ENCODE data around the gene CEP72. TPM values are rescaled to one million over a fixed set of nuclear protein-coding genes. Genes with fewer than 3 reads are reported as not detected.

The CEP72 gene
- total and polyA plus RNA-seq, 10 of the 15 experiments (the other 5 are each of a cell fraction or from before 2014, with no cell fraction given) = 0.35 to 13.5 (median 8.3) TPM

GRCh38 chr5:673161-673830 lies 61.2 kb downstream of the CEP72 start:
- ChIA-PET POLR2A (no interaction called here), RAD21 (ENCODE audit: unreplicated experiment) (interaction anchor here (1.3 kb wide), 1 partner anchor 230 kb away, joined by 5 read pairs; no protein-coding TSS in a partner anchor), CTCF (interaction anchor here (0.8 kb wide), 1 partner anchor 467 kb away, joined by 4 read pairs; no protein-coding TSS in a partner anchor), SMC1A (ENCODE audit: uncharacterized antibody, unreplicated experiment) (no interaction called here)
- no peaks in the 10 kb centered on the region for H3K79me2 ChIP-seq (ENCODE audit: control insufficient read depth, insufficient read depth, low read length)
- no peak for ATAC-seq
- BruUV-seq (replicated peaks) = no TSS peak
- H3K4me2 ChIP-seq (ENCODE audit: control insufficient read depth, insufficient read depth) = no peak overlapping the region
- H3K27me3 ChIP-seq (replicated peaks in 1 of 2; ENCODE audit: control insufficient read depth in 2 of 2, insufficient read depth in 2 of 2, low read length in 1 of 2) = no peaks in the 10 kb centered on the region
- TF ChIP-seq RELB (IDR thresholded peaks at IDR 0.05; ENCODE audit: low read depth) (no peak), ATF3 (IDR thresholded peaks at IDR 0.05; ENCODE audit: borderline replicate concordance, extremely low read depth, low read depth, low read length) (no peak), SMC3 (IDR thresholded peaks at IDR 0.05; ENCODE audit: borderline replicate concordance, low read length) (no peak), ZBED1 (IDR thresholded peaks at IDR 0.05; ENCODE audit: borderline replicate concordance) (no peak), MLLT1 (IDR thresholded peaks at IDR 0.05) (no peak), ZBTB11 (CRISPR knock-in tag; IDR thresholded peaks at IDR 0.05) (no peak), POLR2A (IDR thresholded peaks at IDR 0.05; ENCODE audit: low read depth, low read length) (no peak), RB1 (IDR thresholded peaks at IDR 0.05; ENCODE audit: borderline replicate concordance) (no peak), RAD21 (IDR thresholded peaks at IDR 0.05; ENCODE audit: insufficient read depth, low read depth, low read length) (no peak)
- no peaks in the 10 kb centered on the region for H3K9me3 ChIP-seq (replicated peaks; ENCODE audit: control insufficient read depth, insufficient read depth, low read length)
- no peak overlapping the region for H3K4me3 ChIP-seq
- intact Hi-C loops (cut with micrococcal nuclease; ENCODE audit: unreplicated experiment) = no loop called here
- DNase-seq (ENCODE audit: low read depth, low spot score) = no peak
- WGBS (ENCODE audit: insufficient coverage, insufficient replicate concordance, low lambda C conversion rate, missing lambda C conversion rate) = 28% methylated on average over 12 of the region's 19 CpGs
- in situ Hi-C loops (cut with MboI) = loop anchor here (5.0 kb wide), 1 partner anchor 229 kb away; no protein-coding TSS in a partner anchor
- H3K27ac ChIP-seq (ENCODE audit: control insufficient read depth, insufficient read depth) = no peak overlapping the region
- H3K36me3 ChIP-seq (ENCODE audit: control insufficient read depth in 2 of 2, insufficient read depth in 2 of 2, low read length in 1 of 2) = no peaks in the 10 kb centered on the region
- no peaks in the 10 kb centered on the region for H3K4me1 ChIP-seq (ENCODE audit: control insufficient read depth, insufficient read depth, low read length)
- H4K20me1 ChIP-seq (ENCODE audit: control insufficient read depth, insufficient read depth) = no peaks in the 10 kb centered on the region
- no peak overlapping the region for H3K9ac ChIP-seq (ENCODE audit: control insufficient read depth, insufficient read depth, low read length)
- FAIRE-seq = no peak
- H2AFZ ChIP-seq (ENCODE audit: control insufficient read depth, low read depth, low read length) = no peak overlapping the region

Data from GM12878 (cell line).